ENCODE data around the gene CNNM1.

DNA sequence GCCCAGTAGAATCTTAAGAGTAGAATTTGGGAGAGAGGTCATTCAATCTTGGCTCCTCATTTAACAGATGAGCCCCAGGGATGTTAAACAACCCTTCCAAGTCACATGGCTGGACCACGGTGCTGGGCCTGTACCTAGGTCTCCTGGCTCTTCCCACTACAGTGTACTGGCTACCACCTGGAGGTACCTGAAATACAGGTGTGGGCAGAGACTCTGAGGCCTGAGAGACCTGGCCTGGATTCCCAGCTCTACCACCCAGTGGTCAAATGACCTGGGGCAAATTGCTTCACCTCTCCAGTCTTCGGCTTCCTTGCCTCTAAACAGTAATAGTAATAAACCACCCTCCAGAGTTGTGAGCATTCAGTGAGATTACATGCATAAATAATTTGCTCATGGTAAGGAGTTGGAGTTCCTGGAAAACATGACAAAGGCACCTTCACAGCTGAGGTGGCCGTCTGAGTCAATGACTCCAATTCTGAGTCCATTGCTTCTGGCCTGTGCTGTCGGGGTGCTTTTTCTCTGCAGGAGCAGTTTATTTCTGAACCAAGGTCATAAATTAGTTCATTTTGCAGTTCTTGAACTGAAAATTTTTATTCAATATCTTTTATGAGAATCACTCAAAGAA is 98.5 kb downstream of the CNNM1 start:
- TF ChIP-seq, protein P1, sequence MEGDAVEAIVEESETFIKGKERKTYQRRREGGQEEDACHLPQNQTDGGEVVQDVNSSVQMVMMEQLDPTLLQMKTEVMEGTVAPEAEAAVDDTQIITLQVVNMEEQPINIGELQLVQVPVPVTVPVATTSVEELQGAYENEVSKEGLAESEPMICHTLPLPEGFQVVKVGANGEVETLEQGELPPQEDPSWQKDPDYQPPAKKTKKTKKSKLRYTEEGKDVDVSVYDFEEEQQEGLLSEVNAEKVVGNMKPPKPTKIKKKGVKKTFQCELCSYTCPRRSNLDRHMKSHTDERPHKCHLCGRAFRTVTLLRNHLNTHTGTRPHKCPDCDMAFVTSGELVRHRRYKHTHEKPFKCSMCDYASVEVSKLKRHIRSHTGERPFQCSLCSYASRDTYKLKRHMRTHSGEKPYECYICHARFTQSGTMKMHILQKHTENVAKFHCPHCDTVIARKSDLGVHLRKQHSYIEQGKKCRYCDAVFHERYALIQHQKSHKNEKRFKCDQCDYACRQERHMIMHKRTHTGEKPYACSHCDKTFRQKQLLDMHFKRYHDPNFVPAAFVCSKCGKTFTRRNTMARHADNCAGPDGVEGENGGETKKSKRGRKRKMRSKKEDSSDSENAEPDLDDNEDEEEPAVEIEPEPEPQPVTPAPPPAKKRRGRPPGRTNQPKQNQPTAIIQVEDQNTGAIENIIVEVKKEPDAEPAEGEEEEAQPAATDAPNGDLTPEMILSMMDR (IDR thresholded peaks at IDR 0.05): no peak
- TF ChIP-seq RCOR1 (IDR thresholded peaks at IDR 0.05; ENCODE audit: low read depth, low read length) (no peak), POLR2AphosphoS2 (conservative IDR thresholded peaks at IDR 0.05; ENCODE audit: low read length) (no peak), POLR2A (IDR thresholded peaks at IDR 0.05; ENCODE audit: low read length) (no peak), NR3C1 (IDR thresholded peaks at IDR 0.05) (no peak), EHF (CRISPR knock-in tag; IDR thresholded peaks at IDR 0.05) (no peak), RNF2 (IDR thresholded peaks at IDR 0.05; ENCODE audit: borderline replicate concordance, low read depth) (no peak), RAD21 (conservative IDR thresholded peaks at IDR 0.05 in 1 of 2, IDR thresholded peaks at IDR 0.05 in 1 of 2) (no peak), NPAS2 (CRISPR knock-in tag; IDR thresholded peaks at IDR 0.05; ENCODE audit: borderline replicate concordance) (no peak), ESRRA (IDR thresholded peaks at IDR 0.05; ENCODE audit: borderline replicate concordance, low read length) (no peak)
- TF ChIP-seq, protein P2, sequence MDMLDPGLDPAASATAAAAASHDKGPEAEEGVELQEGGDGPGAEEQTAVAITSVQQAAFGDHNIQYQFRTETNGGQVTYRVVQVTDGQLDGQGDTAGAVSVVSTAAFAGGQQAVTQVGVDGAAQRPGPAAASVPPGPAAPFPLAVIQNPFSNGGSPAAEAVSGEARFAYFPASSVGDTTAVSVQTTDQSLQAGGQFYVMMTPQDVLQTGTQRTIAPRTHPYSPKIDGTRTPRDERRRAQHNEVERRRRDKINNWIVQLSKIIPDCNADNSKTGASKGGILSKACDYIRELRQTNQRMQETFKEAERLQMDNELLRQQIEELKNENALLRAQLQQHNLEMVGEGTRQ (IDR thresholded peaks at IDR 0.05): no peak
- TF ChIP-seq, protein P3, sequence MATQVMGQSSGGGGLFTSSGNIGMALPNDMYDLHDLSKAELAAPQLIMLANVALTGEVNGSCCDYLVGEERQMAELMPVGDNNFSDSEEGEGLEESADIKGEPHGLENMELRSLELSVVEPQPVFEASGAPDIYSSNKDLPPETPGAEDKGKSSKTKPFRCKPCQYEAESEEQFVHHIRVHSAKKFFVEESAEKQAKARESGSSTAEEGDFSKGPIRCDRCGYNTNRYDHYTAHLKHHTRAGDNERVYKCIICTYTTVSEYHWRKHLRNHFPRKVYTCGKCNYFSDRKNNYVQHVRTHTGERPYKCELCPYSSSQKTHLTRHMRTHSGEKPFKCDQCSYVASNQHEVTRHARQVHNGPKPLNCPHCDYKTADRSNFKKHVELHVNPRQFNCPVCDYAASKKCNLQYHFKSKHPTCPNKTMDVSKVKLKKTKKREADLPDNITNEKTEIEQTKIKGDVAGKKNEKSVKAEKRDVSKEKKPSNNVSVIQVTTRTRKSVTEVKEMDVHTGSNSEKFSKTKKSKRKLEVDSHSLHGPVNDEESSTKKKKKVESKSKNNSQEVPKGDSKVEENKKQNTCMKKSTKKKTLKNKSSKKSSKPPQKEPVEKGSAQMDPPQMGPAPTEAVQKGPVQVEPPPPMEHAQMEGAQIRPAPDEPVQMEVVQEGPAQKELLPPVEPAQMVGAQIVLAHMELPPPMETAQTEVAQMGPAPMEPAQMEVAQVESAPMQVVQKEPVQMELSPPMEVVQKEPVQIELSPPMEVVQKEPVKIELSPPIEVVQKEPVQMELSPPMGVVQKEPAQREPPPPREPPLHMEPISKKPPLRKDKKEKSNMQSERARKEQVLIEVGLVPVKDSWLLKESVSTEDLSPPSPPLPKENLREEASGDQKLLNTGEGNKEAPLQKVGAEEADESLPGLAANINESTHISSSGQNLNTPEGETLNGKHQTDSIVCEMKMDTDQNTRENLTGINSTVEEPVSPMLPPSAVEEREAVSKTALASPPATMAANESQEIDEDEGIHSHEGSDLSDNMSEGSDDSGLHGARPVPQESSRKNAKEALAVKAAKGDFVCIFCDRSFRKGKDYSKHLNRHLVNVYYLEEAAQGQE (IDR thresholded peaks at IDR 0.05): no peak
- TF ChIP-seq, protein P4, sequence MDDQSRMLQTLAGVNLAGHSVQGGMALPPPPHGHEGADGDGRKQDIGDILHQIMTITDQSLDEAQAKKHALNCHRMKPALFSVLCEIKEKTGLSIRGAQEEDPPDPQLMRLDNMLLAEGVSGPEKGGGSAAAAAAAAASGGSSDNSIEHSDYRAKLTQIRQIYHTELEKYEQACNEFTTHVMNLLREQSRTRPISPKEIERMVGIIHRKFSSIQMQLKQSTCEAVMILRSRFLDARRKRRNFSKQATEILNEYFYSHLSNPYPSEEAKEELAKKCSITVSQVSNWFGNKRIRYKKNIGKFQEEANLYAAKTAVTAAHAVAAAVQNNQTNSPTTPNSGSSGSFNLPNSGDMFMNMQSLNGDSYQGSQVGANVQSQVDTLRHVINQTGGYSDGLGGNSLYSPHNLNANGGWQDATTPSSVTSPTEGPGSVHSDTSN (IDR thresholded peaks at IDR 0.05): no peak
- TF ChIP-seq, protein P5, sequence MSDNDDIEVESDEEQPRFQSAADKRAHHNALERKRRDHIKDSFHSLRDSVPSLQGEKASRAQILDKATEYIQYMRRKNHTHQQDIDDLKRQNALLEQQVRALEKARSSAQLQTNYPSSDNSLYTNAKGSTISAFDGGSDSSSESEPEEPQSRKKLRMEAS (IDR thresholded peaks at IDR 0.05): no peak

All from A549 (cell line).